B cell (primary cell): ENCODE results near the gene LIMCH1. TPM values are rescaled to one million over a fixed set of nuclear protein-coding genes. Genes with fewer than 3 reads are reported as not detected.

Experiments
- ATAC-seq: fragments of 200-7000 bp; cut with Tn5 transposase; one replicate; pipeline ENCODE4 v1.10.0; 2021; ENCODE audit warnings: low read depth, mild to moderate bottlenecking, moderate number of reproducible peaks, moderate library complexity
- CTCF ChIA-PET: fragments of 350-600 bp; sonication (Branson Sonifier 250); formaldehyde crosslinking; loops from one replicate; lab custom pipeline; 2021; ENCODE audit warnings: antibody characterized with exemption, inconsistent platforms; lab: Charles Lee
- POLR2A ChIA-PET: fragments of 350-600 bp; sonication (Branson Sonifier 250); formaldehyde crosslinking; loops from one replicate; lab custom pipeline; 2021; ENCODE audit warnings: antibody characterized with exemption; lab: Charles Lee
- DNase-seq: peaks from one replicate; pipeline ENCODE4 v3.0.0; 2013
- H2AFZ ChIP-seq: 2 replicates; pipeline ENCODE4 v1.6.1; 2012; ENCODE audit warnings: mild to moderate bottlenecking, low read depth, low read length; ENCODE audit not compliant: insufficient read depth, poor library complexity, severe bottlenecking
- H3K27ac ChIP-seq, 2 donors: 1 replicate in 1 of 2; 2 replicates in 1 of 2; pipeline ENCODE4 v1.5.1; 2012 to 2013; ENCODE audit warnings: low read length in 2 of 2, mild to moderate bottlenecking in 2 of 2, moderate library complexity in 1 of 2
- H3K27me3 ChIP-seq, 4 experiments: fragments of 200-600 bp in 1 of 4; sonication (generic) in 1 of 4; replicated peaks in 1 of 4; 1 replicate in 2 of 4; 2 replicates in 2 of 4; pipeline versions ENCODE4 v1.6.1 to v1.7.0; 2013 to 2016; ENCODE audit warnings: low read length in 3 of 4, mild to moderate bottlenecking in 2 of 4, mixed read lengths in 1 of 4, moderate library complexity in 1 of 4; ENCODE audit not compliant: insufficient read depth in 4 of 4, control insufficient read depth in 3 of 4; ENCODE audit errors: control extremely low read depth in 1 of 4
- H3K36me3 ChIP-seq, 2 experiments: replicated peaks in 1 of 2; 1 replicate in 1 of 2; 2 replicates in 1 of 2; pipeline versions ENCODE4 v1.6.1 to v1.7.1; 2013; ENCODE audit warnings: low read length in 1 of 2; ENCODE audit not compliant: insufficient read depth in 2 of 2, control insufficient read depth in 1 of 2; ENCODE audit errors: control extremely low read depth in 1 of 2, extremely low read depth in 1 of 2
- H3K4me1 ChIP-seq, 2 donors: fragments of 200-600 bp in 1 of 2; sonication (generic) in 1 of 2; 1 replicate in 1 of 2; 2 replicates in 1 of 2; pipeline versions ENCODE4 v1.5.1 to v1.6.1; 2013 to 2017; ENCODE audit warnings: low read length in 2 of 2; ENCODE audit not compliant: control insufficient read depth in 2 of 2, insufficient read depth in 2 of 2
- H3K4me2 ChIP-seq: replicated peaks from 2 replicates; pipeline ENCODE3; 2012; ENCODE audit warnings: mild to moderate bottlenecking, low read depth, low read length; ENCODE audit not compliant: poor library complexity, severe bottlenecking
- H3K4me3 ChIP-seq, 5 experiments: fragments of 200-600 bp in 1 of 5; sonication (generic) in 1 of 5; 1 replicate in 3 of 5; 2 replicates in 2 of 5; pipeline versions ENCODE4 v1.5.1 to v1.7.0; 2011 to 2016; ENCODE audit warnings: low read length in 4 of 5, mild to moderate bottlenecking in 4 of 5, low read depth in 2 of 5, control low read depth in 1 of 5, moderate library complexity in 1 of 5; ENCODE audit not compliant: insufficient read depth in 1 of 5; ENCODE audit errors: control extremely low read depth in 1 of 5, extremely low read depth in 1 of 5
- H3K79me2 ChIP-seq: fragments of 200-600 bp; sonication (generic); one replicate; pipeline ENCODE4 v1.6.0; 2016; ENCODE audit warnings: low read length; ENCODE audit not compliant: control insufficient read depth, insufficient read depth
- H3K9ac ChIP-seq: fragments of 200-600 bp; sonication (generic); 2 replicates; pipeline ENCODE4 v1.6.1; 2017; ENCODE audit warnings: mild to moderate bottlenecking, low read length, moderate library complexity
- H3K9me3 ChIP-seq, 3 donors: one replicate each; pipeline versions ENCODE4 v1.6.1 to v1.7.1; 2013; ENCODE audit warnings: low read length in 2 of 3; ENCODE audit not compliant: control insufficient read depth in 2 of 3, insufficient read depth in 1 of 3; ENCODE audit errors: control extremely low read depth in 1 of 3
- H4K20me1 ChIP-seq: 2 replicates; pipeline ENCODE4 v1.6.0; 2012; ENCODE audit warnings: mild to moderate bottlenecking, low read length; ENCODE audit not compliant: insufficient read depth, control insufficient read depth, poor library complexity, severe bottlenecking
- H3K27ac Mint-ChIP-seq: one replicate; pipeline ENCODE4 v1.8.0; 2021; ENCODE audit warnings: mixed read lengths
- H3K27me3 Mint-ChIP-seq: one replicate; pipeline ENCODE4 v1.8.0; 2021; ENCODE audit warnings: mixed read lengths
- H3K4me1 Mint-ChIP-seq: one replicate; pipeline ENCODE4 v1.8.0; 2021; ENCODE audit warnings: mixed read lengths
- H3K4me3 Mint-ChIP-seq: one replicate; pipeline ENCODE4 v1.8.0; 2021; ENCODE audit warnings: mixed read lengths
- H3K9me3 Mint-ChIP-seq: one replicate; pipeline ENCODE4 v1.8.0; 2022; ENCODE audit warnings: mixed read lengths; ENCODE audit not compliant: insufficient read depth
- CTCF ChIP-seq: fragments of 200-600 bp; IDR thresholded peaks from one replicate; pipeline ENCODE4 v1.8.0; 2022; ENCODE audit warnings: antibody characterized with exemption, mild to moderate bottlenecking
- EZH2 ChIP-seq: IDR thresholded peaks from 2 replicates; pipeline ENCODE4 v1.6.1; 2012; ENCODE audit warnings: borderline replicate concordance, low read depth, mild to moderate bottlenecking, moderate library complexity, low read length; ENCODE audit not compliant: insufficient read depth, poor library complexity, severe bottlenecking
- WGBS: methylation state at CpG from one replicate; pipeline ENCODE4 v1.1.5; 2013; ENCODE audit warnings: missing lambda C conversion rate; ENCODE audit not compliant: insufficient coverage; 5-methylcytosine and 5-hydroxymethylcytosine counted together
- intact Hi-C: fragments of 100-400 bp; cut with micrococcal nuclease; formaldehyde crosslinking; loops from one replicate; pipeline ENCODE4 v1.10.0; 2022
- polyA plus RNA-seq: library from polyadenylated mRNA; depleted of rRNA; stranded (reverse); fragments of >200 nt; gene quantifications from 2 replicates; pipeline ENCODE4 v1.2.3, GENCODE V29; 2012
- total RNA-seq, 2 donors: library from RNA; stranded (reverse); fragments of 120-200 nt in 1 of 2; gene quantifications; 1 replicate in 1 of 2; 2 replicates in 1 of 2; pipeline versions ENCODE4 v1.2.3 to v1.2.4, GENCODE V29; 2013 to 2022

Gene LIMCH1
- total and polyA plus RNA-seq, 2 donors (not counting 1 experiment from before 2014, with no cell fraction given), result not detected

DNA sequence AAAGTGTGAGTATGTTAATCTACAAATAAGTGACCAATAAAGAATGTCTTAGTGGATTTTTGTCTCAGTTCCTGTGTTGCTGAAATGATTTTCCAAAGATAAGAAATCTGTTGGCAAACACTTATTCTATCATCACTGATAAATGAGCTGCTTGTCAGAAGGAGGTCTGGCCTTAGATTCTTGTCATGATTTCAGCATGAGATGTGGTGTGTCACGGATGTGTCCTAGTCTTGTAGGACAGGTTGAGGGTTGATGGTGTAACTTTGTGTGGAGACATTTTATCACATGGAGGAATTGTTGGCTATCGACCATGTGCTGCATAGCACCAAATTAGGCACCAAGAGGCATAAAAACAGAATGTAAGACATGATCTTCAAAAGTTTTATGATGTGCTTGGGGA, 31.8 kb upstream of the LIMCH1 start:
- Histone ChIP-seq H3K27ac (no peak overlapping the region), H3K36me3 (no peaks in the 10 kb centered on the region), H3K79me2 (no peaks in the 10 kb centered on the region), H3K4me2 (no peak overlapping the region), H3K4me3 (no peak overlapping the region), H3K4me1 (no peaks in the 10 kb centered on the region), H4K20me1 (no peaks in the 10 kb centered on the region), H3K27me3 (no peaks in the 10 kb centered on the region), H3K9me3 (no peaks in the 10 kb centered on the region), H3K9ac (no peak overlapping the region), H2AFZ (no peak overlapping the region)
- ATAC-seq, result no peak
- Mint-ChIP-seq H3K4me1 (no peaks in the 10 kb centered on the region), H3K9me3 (no peaks in the 10 kb centered on the region), H3K4me3 (no peak overlapping the region), H3K27ac (no peak overlapping the region), H3K27me3 (no peaks in the 10 kb centered on the region)
- intact Hi-C loops, result no loop called here
- no peak for DNase-seq
- CTCF ChIA-PET, result no interaction called here
- POLR2A ChIA-PET, result no interaction called here
- no peak for TF ChIP-seq EZH2
- TF ChIP-seq CTCF, result no peak
- 100% methylated on average over 2 of the region's 2 CpGs for WGBS

GRCh38 chr4:41507291-41507947, 30.5 kb upstream of the LIMCH1 start:
- Histone ChIP-seq H2AFZ (no peak overlapping the region), H3K4me1 (no peaks in the 10 kb centered on the region), H3K4me2 (no peak overlapping the region), H3K27ac (no peak overlapping the region), H3K9me3 (no peaks in the 10 kb centered on the region), H3K36me3 (no peaks in the 10 kb centered on the region), H3K9ac (no peak overlapping the region), H3K4me3 (no peak overlapping the region), H3K79me2 (no peaks in the 10 kb centered on the region), H4K20me1 (no peaks in the 10 kb centered on the region), H3K27me3 (no peaks in the 10 kb centered on the region)
- H3K4me1 Mint-ChIP-seq, result no peaks in the 10 kb centered on the region
- H3K27ac Mint-ChIP-seq, result no peak overlapping the region
- no peak overlapping the region for H3K4me3 Mint-ChIP-seq
- TF ChIP-seq CTCF, result no peak
- no peak for TF ChIP-seq EZH2
- ATAC-seq, result no peak
- ChIA-PET CTCF (no interaction called here), POLR2A (no interaction called here)
- no CpG with 5 or more reads among the region's 3 CpGs for WGBS
- H3K27me3 Mint-ChIP-seq, result no peaks in the 10 kb centered on the region
- DNase-seq, result no peak
- intact Hi-C loops, result no loop called here
- H3K9me3 Mint-ChIP-seq, result no peaks in the 10 kb centered on the region
